HepG2 (cell line): Measurements from ENCODE around the gene EWSR1. TPM values are rescaled to one million over a fixed set of nuclear protein-coding genes. Genes with fewer than 3 reads are reported as not detected.

Experiments used
- BCL6 ChIP-seq: IDR thresholded peaks from 2 replicates; pipeline ENCODE4 v1.6.1; 2016; ENCODE audit warnings: missing genetic modification reagents, missing compliant biosample characterization
- ELF4 ChIP-seq: sonication (generic); formaldehyde crosslinking; IDR thresholded peaks from 2 replicates; pipeline ENCODE4 v1.5.0; 2020; ENCODE audit warnings: missing genetic modification reagents, mild to moderate bottlenecking, moderate library complexity, borderline replicate concordance
- JDP2 ChIP-seq: sonication (generic); formaldehyde crosslinking; IDR thresholded peaks from 2 replicates; pipeline ENCODE4 v1.8.1; 2022; ENCODE audit warnings: missing genetic modification reagents, borderline replicate concordance
- NONO ChIP-seq, 2 experiments: fragments of 450-650 bp in 1 of 2; sonication (generic) in 1 of 2; formaldehyde crosslinking in 1 of 2; IDR thresholded peaks in 1 of 2; conservative IDR thresholded peaks in 1 of 2; 2 replicates each; pipeline versions ENCODE4 v1.6.1 to v1.8.0; 2017 to 2022; ENCODE audit warnings: mild to moderate bottlenecking in 1 of 2, missing genetic modification reagents in 1 of 2, moderate library complexity in 1 of 2
- POLR2A ChIP-seq, 2 experiments: IDR thresholded peaks; 2 replicates each; pipeline ENCODE4 v1.6.1; 2011; ENCODE audit warnings: low read depth in 2 of 2, low read length in 2 of 2, mild to moderate bottlenecking in 1 of 2, moderate library complexity in 1 of 2; ENCODE audit not compliant: insufficient read depth in 1 of 2
- POLR2AphosphoS5 ChIP-seq: IDR thresholded peaks from 2 replicates; pipeline ENCODE4 v1.6.1; 2012; ENCODE audit warnings: low read depth, low read length
- TERF1 ChIP-seq: sonication (generic); formaldehyde crosslinking; IDR thresholded peaks from 2 replicates; pipeline ENCODE4 v1.8.0; 2022; ENCODE audit warnings: mild to moderate bottlenecking, missing genetic modification reagents, moderate library complexity
- TGIF2 ChIP-seq: IDR thresholded peaks from 2 replicates; pipeline ENCODE4 v1.6.1; 2016; ENCODE audit warnings: control low read depth, missing compliant biosample characterization
- YY1 ChIP-seq: IDR thresholded peaks from 2 replicates; pipeline ENCODE4 v1.6.1; 2011; ENCODE audit warnings: low read length, low read depth, moderate library complexity, mild to moderate bottlenecking; ENCODE audit not compliant: insufficient read depth, insufficient replicate concordance
- ZBTB42 ChIP-seq: sonication (generic); formaldehyde crosslinking; IDR thresholded peaks from 2 replicates; pipeline ENCODE4 v1.5.0; 2020; ENCODE audit warnings: mild to moderate bottlenecking, missing genetic modification reagents
- ZFP37 ChIP-seq: sonication (generic); formaldehyde crosslinking; IDR thresholded peaks from 2 replicates; pipeline ENCODE4 v1.4.0; 2020; ENCODE audit warnings: missing genetic modification reagents, borderline replicate concordance
- ZFX ChIP-seq: sonication (generic); formaldehyde crosslinking; IDR thresholded peaks from 2 replicates; pipeline ENCODE4 v1.4.0; 2020; ENCODE audit warnings: mild to moderate bottlenecking, low read depth, missing genetic modification reagents, moderate library complexity
- ZNF562 ChIP-seq: sonication (generic); formaldehyde crosslinking; IDR thresholded peaks from 2 replicates; pipeline ENCODE4 v1.8.0; 2022; ENCODE audit warnings: missing genetic modification reagents, borderline replicate concordance
- ZNF704 ChIP-seq: sonication (generic); formaldehyde crosslinking; IDR thresholded peaks from 2 replicates; pipeline ENCODE4 v1.8.1; 2023; ENCODE audit warnings: mild to moderate bottlenecking, inconsistent platforms, moderate library complexity, missing genetic modification reagents, borderline replicate concordance
- polyA plus RNA-seq, 8 experiments: library from polyadenylated mRNA; depleted of rRNA in 3 of 8; stranded (reverse) in 7 of 8; unstranded in 1 of 8; fragments of >200 nt; fragmentation: Illumina TruSeq in 4 of 8; extraction: Trizol in 4 of 8; gene quantifications; 2 replicates each; pipeline versions ENCODE4 v1.2.1 to v1.2.3, GENCODE V29; 2011 to 2016; ENCODE audit warnings: low read depth in 4 of 8, missing spikeins in 1 of 8, mixed read lengths in 1 of 8; ENCODE audit not compliant: insufficient read depth in 1 of 8
- total RNA-seq, 5 experiments: library from RNA; depleted of rRNA; stranded (reverse); fragments of >200 nt; fragmentation: Illumina TruSeq; extraction: Trizol; gene quantifications; 2 replicates each; pipeline ENCODE4 v1.2.3, GENCODE V29; 2016; ENCODE audit warnings: low read depth in 1 of 5
- TF ChIP-seq, protein P1 (sequence below): sonication (generic); formaldehyde crosslinking; IDR thresholded peaks from 2 replicates; pipeline ENCODE4 v1.8.0; 2022; ENCODE audit warnings: mild to moderate bottlenecking, missing genetic modification reagents
- TF ChIP-seq, protein P2 (sequence below): sonication (generic); formaldehyde crosslinking; IDR thresholded peaks from 2 replicates; pipeline ENCODE4 v1.5.0; 2020; ENCODE audit warnings: mild to moderate bottlenecking, missing genetic modification reagents
- TF ChIP-seq, protein P3 (sequence below): sonication (generic); formaldehyde crosslinking; IDR thresholded peaks from 2 replicates; pipeline ENCODE4 v1.4.0; 2020; ENCODE audit warnings: low read depth, missing genetic modification reagents
- TF ChIP-seq, protein P4 (sequence below): sonication (generic); formaldehyde crosslinking; IDR thresholded peaks from 2 replicates; pipeline ENCODE4 v1.4.0; 2020; ENCODE audit warnings: mild to moderate bottlenecking, missing genetic modification reagents

EWSR1 gene
- total and polyA plus RNA-seq, 2 of the 13 experiments (the other 11 are each of a cell fraction or from before 2014, with no cell fraction given), result 211 to 326 TPM

DNA sequence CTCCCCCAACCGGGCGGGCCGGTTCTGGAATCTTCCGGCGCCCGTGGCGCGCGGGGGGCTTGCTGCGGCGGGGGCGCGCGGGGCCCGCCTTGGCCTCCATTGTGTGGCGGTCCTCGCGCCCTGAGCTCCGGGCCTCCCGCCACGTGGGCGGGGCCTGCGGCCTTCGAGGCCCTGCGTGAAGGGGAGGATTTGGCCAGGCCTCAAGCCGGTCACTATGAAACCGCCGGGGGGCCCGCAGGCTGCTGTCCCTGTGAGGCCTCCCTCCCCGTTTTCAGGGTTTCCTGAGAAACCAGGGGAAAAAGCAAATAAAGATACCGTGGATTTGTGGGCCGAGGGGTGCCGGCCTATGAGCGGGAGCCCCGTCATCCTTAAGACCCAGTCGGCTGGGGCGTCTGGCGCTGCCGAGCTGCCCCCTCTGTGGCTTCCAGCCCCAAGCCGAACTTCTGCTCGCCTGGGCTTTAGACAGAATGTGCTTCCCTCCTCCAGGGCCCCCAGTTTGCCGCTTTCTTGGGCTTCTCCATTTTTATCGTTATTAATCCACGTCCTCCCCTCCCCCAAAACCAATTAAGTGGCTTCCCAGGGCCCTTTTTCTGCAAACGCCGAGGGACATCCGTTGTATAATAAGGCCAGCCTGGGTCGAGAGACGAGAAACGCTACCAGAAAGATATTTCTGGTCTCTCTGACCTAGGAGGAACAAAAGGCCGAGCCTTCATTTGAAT is 602 bp downstream of the EWSR1 start (continued):
- TF ChIP-seq NONO (IDR thresholded peaks at IDR 0.05) (no peak), NONO (CRISPR knock-in tag; conservative IDR thresholded peaks at IDR 0.05) (peak; percentile 7), POLR2A (IDR thresholded peaks at IDR 0.05; ENCODE audit: insufficient read depth in 1 of 2, low read depth in 2 of 2, low read length in 2 of 2) (no peak; a peak in 1 of 4 replicates), TGIF2 (CRISPR knock-in tag) (peak; percentile 62; the same call in 1 of the 2 replicates), POLR2AphosphoS5 (no peak), ZFX (CRISPR knock-in tag) (peak; percentile 89; the same call in 1 of the 2 replicates), ELF4 (CRISPR knock-in tag) (no peak), ZNF704 (CRISPR knock-in tag) (no peak; the same call in 1 of the 2 replicates), ZNF562 (CRISPR knock-in tag) (0 out of 2 replicates have a peak, but pooled peaks have one; percentile 27), JDP2 (no peak), BCL6 (no peak), ZBTB42 (no peak), ZFP37 (CRISPR knock-in tag) (no peak), YY1 (no peak), TERF1 (no peak)
- TF ChIP-seq, protein P1, sequence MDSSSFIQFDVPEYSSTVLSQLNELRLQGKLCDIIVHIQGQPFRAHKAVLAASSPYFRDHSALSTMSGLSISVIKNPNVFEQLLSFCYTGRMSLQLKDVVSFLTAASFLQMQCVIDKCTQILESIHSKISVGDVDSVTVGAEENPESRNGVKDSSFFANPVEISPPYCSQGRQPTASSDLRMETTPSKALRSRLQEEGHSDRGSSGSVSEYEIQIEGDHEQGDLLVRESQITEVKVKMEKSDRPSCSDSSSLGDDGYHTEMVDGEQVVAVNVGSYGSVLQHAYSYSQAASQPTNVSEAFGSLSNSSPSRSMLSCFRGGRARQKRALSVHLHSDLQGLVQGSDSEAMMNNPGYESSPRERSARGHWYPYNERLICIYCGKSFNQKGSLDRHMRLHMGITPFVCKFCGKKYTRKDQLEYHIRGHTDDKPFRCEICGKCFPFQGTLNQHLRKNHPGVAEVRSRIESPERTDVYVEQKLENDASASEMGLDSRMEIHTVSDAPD (CRISPR knock-in tag), result no peak
- TF ChIP-seq, protein P2, sequence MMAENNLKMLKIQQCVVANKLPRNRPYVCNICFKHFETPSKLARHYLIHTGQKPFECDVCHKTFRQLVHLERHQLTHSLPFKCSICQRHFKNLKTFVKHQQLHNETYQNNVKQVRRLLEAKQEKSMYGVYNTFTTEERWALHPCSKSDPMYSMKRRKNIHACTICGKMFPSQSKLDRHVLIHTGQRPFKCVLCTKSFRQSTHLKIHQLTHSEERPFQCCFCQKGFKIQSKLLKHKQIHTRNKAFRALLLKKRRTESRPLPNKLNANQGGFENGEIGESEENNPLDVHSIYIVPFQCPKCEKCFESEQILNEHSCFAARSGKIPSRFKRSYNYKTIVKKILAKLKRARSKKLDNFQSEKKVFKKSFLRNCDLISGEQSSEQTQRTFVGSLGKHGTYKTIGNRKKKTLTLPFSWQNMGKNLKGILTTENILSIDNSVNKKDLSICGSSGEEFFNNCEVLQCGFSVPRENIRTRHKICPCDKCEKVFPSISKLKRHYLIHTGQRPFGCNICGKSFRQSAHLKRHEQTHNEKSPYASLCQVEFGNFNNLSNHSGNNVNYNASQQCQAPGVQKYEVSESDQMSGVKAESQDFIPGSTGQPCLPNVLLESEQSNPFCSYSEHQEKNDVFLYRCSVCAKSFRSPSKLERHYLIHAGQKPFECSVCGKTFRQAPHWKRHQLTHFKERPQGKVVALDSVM (CRISPR knock-in tag), result peak; percentile 92
- TF ChIP-seq, protein P3, sequence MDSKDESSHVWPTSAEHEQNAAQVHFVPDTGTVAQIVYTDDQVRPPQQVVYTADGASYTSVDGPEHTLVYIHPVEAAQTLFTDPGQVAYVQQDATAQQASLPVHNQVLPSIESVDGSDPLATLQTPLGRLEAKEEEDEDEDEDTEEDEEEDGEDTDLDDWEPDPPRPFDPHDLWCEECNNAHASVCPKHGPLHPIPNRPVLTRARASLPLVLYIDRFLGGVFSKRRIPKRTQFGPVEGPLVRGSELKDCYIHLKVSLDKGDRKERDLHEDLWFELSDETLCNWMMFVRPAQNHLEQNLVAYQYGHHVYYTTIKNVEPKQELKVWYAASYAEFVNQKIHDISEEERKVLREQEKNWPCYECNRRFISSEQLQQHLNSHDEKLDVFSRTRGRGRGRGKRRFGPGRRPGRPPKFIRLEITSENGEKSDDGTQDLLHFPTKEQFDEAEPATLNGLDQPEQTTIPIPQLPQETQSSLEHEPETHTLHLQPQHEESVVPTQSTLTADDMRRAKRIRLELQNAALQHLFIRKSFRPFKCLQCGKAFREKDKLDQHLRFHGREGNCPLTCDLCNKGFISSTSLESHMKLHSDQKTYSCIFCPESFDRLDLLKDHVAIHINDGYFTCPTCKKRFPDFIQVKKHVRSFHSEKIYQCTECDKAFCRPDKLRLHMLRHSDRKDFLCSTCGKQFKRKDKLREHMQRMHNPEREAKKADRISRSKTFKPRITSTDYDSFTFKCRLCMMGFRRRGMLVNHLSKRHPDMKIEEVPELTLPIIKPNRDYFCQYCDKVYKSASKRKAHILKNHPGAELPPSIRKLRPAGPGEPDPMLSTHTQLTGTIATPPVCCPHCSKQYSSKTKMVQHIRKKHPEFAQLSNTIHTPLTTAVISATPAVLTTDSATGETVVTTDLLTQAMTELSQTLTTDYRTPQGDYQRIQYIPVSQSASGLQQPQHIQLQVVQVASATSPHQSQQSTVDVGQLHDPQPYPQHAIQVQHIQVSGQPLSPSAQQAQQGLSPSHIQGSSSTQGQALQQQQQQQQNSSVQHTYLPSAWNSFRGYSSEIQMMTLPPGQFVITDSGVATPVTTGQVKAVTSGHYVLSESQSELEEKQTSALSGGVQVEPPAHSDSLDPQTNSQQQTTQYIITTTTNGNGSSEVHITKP (CRISPR knock-in tag), result no peak
- TF ChIP-seq, protein P4, sequence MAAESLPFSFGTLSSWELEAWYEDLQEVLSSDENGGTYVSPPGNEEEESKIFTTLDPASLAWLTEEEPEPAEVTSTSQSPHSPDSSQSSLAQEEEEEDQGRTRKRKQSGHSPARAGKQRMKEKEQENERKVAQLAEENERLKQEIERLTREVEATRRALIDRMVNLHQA (CRISPR knock-in tag), result no peak
